Stomach smooth muscle (tissue), 2 donors: ENCODE results near the gene RECQL5.

Experiments
- H3K27ac ChIP-seq: one replicate; pipeline ENCODE4 v1.7.0; 2013; ENCODE audit warnings: mild to moderate bottlenecking, low read length, inconsistent platforms
- H3K27me3 ChIP-seq, 2 donors: one replicate each; pipeline ENCODE4 v1.7.0; 2013; ENCODE audit warnings: low read length in 2 of 2; ENCODE audit not compliant: insufficient read depth in 2 of 2, control insufficient read depth in 1 of 2
- H3K36me3 ChIP-seq, 2 donors: one replicate each; pipeline ENCODE4 v1.7.0; 2013; ENCODE audit warnings: low read length in 2 of 2; ENCODE audit not compliant: control insufficient read depth in 2 of 2, insufficient read depth in 2 of 2
- H3K4me1 ChIP-seq: one replicate; pipeline ENCODE4 v1.7.0; 2013; ENCODE audit warnings: low read length; ENCODE audit not compliant: control insufficient read depth, insufficient read depth
- H3K4me3 ChIP-seq, 2 donors: one replicate each; pipeline ENCODE4 v1.7.0; 2013; ENCODE audit warnings: low read length in 2 of 2
- H3K9ac ChIP-seq, 2 donors: one replicate each; pipeline ENCODE4 v1.7.0; 2013; ENCODE audit warnings: low read length in 2 of 2, mild to moderate bottlenecking in 1 of 2
- H3K9me3 ChIP-seq, 2 donors: one replicate each; pipeline ENCODE4 v1.7.0; 2013; ENCODE audit warnings: low read length in 2 of 2; ENCODE audit not compliant: control insufficient read depth in 2 of 2
- donor health status: healthy.
- donor health status: Pancreatic carcinoma.

The RECQL5 gene

DNA sequence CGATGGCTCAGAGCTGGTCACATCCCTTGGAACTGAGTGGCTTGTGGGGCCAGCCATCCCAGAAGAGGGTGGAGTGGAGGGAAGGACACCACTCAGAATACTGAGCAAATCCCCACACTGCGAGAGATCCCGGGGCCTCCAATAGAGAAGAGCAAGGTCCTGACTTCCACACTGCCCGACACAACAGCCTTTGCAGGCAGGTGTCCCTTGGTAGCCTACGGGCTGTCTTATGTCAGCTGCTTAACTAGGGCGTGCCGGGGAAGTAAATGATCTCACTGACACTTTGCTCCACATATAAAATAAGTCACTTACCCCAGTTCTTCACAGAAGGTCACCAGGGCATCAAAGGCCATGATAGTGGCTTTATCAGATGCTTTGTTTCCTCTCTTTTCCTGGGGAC lies 16.1 kb downstream of the RECQL5 start:
- Histone ChIP-seq H3K36me3 (peaks cover 15 to 27% of the 10 kb centered on the region in 2 donors), H3K9me3 (no peaks in the 10 kb centered on the region), H3K4me1 (peaks cover 3% of the 10 kb centered on the region), H3K9ac (no peak overlapping the region), H3K27me3 (no peaks in the 10 kb centered on the region), H3K27ac (no peak overlapping the region), H3K4me3 (no peak overlapping the region)

DNA sequence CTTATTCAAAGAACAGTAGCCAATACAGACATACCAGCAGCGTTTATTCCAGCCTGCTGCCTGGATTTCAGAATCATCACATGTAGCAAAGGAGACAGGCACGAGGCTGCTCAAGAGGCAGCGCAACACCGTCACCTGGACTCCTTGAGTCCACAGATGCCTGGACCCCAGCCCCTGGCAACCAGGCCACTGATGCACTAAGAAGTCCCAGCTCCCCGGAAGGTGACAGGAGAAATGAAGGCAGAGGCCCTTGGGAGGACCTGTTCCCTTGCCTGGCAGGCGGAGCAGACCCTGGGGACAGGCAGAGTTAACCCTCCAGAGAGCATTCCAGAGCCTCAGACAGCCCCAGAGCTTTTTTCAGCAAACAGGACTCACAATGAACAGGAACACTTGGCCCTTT lies 17.3 kb downstream of the RECQL5 start:
- no peaks in the 10 kb centered on the region for H3K9me3 ChIP-seq
- H3K9ac ChIP-seq, result no peak overlapping the region
- peaks cover 3% of the 10 kb centered on the region for H3K4me1 ChIP-seq
- no peak overlapping the region for H3K4me3 ChIP-seq
- no peaks in the 10 kb centered on the region for H3K27me3 ChIP-seq
- peaks cover 15 to 25% of the 10 kb centered on the region in 2 donors for H3K36me3 ChIP-seq
- H3K27ac ChIP-seq, result no peak overlapping the region

DNA sequence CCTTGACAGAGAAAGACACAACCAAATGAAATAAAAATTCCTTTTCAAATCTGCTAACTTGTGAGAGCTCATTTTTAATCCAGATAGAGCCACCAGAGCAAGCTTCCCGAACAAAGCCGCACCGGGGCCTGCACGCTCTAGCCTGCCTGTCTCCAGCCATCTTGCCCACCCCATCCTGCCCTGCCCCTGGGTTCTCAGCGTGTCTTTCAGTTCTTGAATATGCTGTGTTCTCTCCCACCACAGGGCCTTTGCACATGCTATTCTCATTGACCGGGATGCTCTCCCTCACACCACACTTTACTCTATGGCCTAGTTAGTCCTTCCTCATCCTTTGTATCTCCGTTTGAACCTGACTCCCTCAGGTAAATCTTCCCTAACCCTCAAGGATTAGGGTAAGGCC lies 19.0 kb downstream of the RECQL5 start:
- H3K4me1 ChIP-seq, result peaks cover 3% of the 10 kb centered on the region
- no peak overlapping the region for H3K4me3 ChIP-seq
- H3K36me3 ChIP-seq, result peaks cover 11 to 17% of the 10 kb centered on the region in 2 donors
- no peaks in the 10 kb centered on the region for H3K9me3 ChIP-seq
- no peak overlapping the region for H3K27ac ChIP-seq
- H3K9ac ChIP-seq, result no peak overlapping the region
- no peaks in the 10 kb centered on the region for H3K27me3 ChIP-seq

DNA sequence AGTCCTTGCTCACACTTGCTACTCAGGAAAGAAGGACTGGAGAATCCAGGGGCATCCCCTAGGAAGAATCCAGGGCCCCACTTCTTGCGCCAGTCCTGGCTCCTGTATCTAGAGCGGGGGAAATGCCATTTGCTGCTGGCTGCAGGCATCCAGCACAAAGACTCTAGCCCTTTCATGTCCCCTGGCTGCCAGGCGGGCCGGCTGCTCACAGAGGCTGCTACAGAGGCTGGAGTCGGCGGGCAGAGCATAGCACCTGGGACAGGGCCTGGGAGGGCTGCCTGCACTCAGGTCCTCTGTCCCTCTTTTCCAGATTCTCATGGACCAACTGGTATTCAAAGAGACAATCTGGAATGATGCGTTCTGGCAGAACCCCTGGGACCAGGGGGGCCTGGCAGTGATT lies 19.9 kb downstream of the RECQL5 start:
- Histone ChIP-seq H3K27me3 (no peaks in the 10 kb centered on the region), H3K27ac (no peak overlapping the region), H3K36me3 (peaks cover 11 to 16% of the 10 kb centered on the region in 2 donors), H3K9ac (no peak overlapping the region), H3K9me3 (no peaks in the 10 kb centered on the region), H3K4me3 (no peak overlapping the region), H3K4me1 (peaks cover 3% of the 10 kb centered on the region)

DNA sequence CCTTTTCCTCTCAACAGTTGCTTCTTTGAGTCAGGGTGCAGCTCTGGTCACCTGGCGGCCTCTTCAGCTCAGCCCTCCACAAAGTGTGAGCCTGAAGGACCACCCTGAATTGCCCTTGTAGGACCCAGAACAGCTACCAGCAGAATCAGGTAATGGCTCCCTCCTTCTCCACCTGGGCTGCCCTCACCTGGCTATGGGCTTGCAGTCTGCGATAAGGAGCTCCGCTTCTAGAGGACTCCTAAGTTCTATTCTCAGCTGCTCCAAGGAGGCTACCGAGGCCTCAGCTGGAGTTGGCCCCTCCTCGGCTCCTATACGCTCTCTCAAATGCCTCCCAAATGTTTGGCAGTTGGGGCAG lies 20.3 kb downstream of the RECQL5 start:
- no peaks in the 10 kb centered on the region for H3K27me3 ChIP-seq
- H3K9ac ChIP-seq, result no peak overlapping the region
- H3K36me3 ChIP-seq, result peaks cover 11 to 17% of the 10 kb centered on the region in 2 donors
- no peak overlapping the region for H3K4me3 ChIP-seq
- H3K4me1 ChIP-seq, result peaks cover 3% of the 10 kb centered on the region
- H3K9me3 ChIP-seq, result no peaks in the 10 kb centered on the region
- H3K27ac ChIP-seq, result no peak overlapping the region

DNA sequence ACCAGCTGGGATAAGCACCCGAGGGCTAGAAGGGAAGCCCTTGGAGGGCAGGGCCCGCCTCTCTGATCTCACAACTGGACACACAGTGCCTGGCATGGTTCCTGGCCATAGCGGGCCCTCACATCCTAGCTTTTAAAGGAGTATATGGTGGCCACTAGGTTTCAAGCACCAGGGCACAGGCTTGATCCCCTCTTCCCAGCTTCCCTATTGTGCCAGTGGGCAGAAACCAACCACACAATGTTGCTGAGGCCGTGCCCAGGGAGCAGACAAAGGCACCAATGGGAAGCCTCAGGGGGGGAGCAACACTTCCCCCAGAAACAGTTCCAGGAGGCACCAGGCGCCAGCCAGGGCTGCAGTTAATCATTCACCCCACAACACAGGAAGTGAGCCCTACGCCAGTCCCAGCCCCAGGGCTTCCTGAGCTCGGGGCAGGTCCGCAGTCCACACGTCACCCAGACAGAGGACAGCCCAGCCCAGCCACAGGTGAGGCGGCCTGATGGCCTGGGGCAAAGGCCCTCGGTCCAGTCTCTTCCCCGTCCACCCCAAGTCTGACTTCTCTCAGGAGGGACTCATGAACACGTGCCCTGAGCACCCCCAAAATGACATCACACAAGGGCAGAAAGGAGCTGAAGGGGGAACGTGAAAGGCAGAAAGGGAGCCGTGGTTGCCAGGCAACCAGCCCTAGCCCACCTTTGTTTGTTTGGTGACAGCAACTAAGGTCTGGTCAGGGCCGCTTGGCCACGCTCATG lies 20.9 kb downstream of the RECQL5 start:
- Histone ChIP-seq H3K4me3 (no peak overlapping the region), H3K36me3 (peaks cover 11 to 19% of the 10 kb centered on the region in 2 donors), H3K27me3 (no peaks in the 10 kb centered on the region), H3K4me1 (peaks cover 6% of the 10 kb centered on the region), H3K27ac (no peak overlapping the region), H3K9ac (no peak overlapping the region), H3K9me3 (no peaks in the 10 kb centered on the region)

DNA sequence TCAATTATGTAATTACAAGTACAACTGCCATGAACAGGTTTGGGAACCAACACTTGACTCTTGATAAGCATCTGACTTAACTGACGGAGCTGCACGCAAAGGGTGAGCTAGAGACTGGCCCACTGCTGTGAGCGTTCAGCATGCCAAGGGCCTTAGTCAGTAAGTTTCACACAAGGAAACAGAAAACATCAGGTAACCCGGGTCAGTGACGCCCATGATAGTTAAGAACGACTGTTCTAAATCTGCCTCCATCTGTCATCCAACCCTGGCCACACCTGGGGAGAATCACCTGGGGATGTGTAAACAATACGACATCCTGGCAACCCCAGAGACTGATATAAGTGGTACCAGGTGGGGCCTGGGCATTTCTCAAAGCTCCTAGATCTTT lies 21.5 kb downstream of the RECQL5 start:
- H3K27ac ChIP-seq, result no peak overlapping the region
- no peak overlapping the region for H3K9ac ChIP-seq
- H3K27me3 ChIP-seq, result no peaks in the 10 kb centered on the region
- peaks cover 8 to 18% of the 10 kb centered on the region in 2 donors for H3K36me3 ChIP-seq
- no peak overlapping the region for H3K4me3 ChIP-seq
- no peaks in the 10 kb centered on the region for H3K9me3 ChIP-seq
- peaks cover 6% of the 10 kb centered on the region for H3K4me1 ChIP-seq

DNA sequence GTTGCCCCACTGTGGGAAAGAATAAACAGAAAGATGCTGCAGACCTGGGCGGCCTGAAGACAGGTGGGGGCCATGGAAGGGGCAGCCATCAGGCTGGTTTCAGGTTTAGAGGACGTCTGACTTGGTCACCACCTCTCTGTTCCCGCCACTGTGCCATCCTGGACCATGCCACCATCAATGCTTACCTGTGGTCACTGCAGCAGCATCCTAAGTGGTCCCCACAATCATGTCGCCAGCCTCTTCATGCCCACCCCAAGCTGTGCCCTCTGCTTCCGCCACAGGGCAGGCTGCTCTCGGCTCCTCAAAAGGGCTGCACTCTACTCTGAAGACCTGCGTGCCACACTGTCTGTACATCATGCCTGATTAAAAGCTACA lies 23.3 kb downstream of the RECQL5 start:
- no peak overlapping the region for H3K4me3 ChIP-seq
- H3K27me3 ChIP-seq, result no peaks in the 10 kb centered on the region
- H3K27ac ChIP-seq, result no peak overlapping the region
- peaks cover 3% of the 10 kb centered on the region for H3K4me1 ChIP-seq
- peaks cover 3 to 11% of the 10 kb centered on the region in 2 donors for H3K36me3 ChIP-seq
- H3K9me3 ChIP-seq, result no peaks in the 10 kb centered on the region
- no peak overlapping the region for H3K9ac ChIP-seq

DNA sequence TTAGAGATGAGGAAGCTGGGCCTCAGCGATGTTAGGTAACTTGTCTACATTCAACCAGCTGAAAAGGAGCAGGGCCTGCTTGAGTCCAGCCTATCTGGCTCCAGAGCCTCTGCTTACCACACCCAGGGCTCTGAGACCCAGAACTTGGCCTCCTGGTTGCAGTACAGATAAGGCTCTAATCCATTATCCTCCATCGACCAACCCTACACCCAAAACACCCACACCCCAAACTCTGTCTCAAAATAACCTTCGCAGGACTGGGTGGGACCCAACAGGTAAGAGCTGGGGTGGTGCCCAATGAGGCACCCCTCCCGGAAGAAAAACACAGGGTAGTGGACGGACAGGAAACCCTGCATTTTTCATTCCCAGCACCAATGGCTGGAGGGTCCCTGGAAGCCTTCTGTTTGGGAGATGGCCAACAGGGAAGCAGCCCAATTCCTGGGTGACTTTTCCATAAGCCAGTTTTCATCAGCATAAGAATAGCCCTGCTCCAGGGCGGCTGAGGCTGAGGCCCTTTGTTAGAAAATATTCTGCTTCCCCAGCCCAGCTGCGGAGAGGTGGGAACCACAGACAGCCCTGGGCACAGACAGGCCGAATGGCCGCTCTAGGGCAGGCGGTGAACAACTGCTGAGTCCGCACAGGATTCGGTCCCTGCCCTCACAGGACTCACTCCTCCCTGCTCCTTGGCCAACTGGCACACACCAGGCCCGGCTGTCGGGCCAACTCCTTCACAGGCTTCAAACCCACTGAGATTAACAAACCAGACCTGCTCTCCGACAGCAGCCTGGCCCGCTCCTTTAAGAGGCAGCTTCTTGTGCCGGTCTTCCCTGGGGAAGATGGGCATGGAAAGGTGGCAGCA lies 23.9 kb downstream of the RECQL5 start:
- Histone ChIP-seq H3K9me3 (no peaks in the 10 kb centered on the region), H3K36me3 (peaks cover 2 to 11% of the 10 kb centered on the region in 2 donors), H3K4me1 (peaks cover 3% of the 10 kb centered on the region), H3K4me3 (no peak overlapping the region), H3K9ac (no peak overlapping the region), H3K27me3 (no peaks in the 10 kb centered on the region), H3K27ac (no peak overlapping the region)

DNA sequence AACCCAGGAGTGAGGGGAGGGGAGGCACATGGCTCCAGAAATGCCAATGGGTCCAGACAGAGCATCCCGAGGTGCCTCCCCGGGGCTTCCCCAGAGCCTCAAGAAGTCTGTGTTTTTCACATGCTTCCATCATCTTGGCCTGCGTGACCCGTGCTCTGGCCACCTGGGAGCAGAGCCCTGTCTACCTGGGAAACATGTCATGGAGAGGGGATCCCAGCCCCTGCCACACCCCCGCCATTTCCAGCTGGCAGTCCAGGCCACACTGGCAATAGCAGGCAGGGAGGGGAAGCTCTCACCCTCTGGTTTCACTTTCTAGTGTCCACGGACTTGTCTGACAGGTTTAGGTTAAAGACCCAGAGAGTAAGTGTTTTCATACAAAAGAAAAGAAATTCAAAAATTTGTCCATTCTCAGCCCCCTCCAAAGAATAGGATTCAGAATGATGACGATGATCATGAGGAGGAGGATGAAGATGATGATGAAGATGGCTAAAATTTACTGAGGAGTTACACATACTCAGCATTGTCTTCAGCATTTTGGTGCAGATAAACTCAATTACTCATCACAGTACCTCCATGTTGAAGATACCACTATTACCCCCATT lies 24.7 kb downstream of the RECQL5 start:
- Histone ChIP-seq H3K36me3 (peaks cover 0 to 11% of the 10 kb centered on the region in 2 donors), H3K4me1 (peaks cover 3% of the 10 kb centered on the region), H3K4me3 (no peak overlapping the region), H3K27ac (no peak overlapping the region), H3K9me3 (no peaks in the 10 kb centered on the region), H3K9ac (no peak overlapping the region), H3K27me3 (no peaks in the 10 kb centered on the region)
